ENCODE data around the gene EPO.
"Not testable (repeated sequence)": the region's sequence is repeated elsewhere in the genome, so short reads cannot be mapped to it uniquely, and the experiment has no call there.

EPO gene

DNA sequence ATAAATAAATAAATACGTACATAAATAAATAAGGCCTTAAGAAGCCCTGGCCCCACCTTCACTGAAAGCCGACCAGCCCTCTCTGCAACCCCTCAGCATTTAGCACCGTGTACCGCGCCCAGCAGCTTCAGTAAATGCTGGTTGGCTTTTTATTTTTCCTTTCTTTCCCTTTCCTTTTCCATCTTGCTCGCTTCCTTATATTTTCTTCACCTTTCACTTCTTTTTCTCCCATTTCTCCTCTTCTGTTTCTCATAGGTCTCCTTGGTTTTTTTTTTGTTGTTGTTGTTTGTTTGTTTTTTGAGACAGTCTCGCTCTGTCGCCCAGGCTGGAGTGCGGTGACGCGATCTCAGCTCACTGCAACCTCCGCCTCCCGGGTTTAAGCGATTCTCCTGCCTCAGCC lies 24.3 kb downstream of the EPO start:
- DNase-seq = no peak

DNA sequence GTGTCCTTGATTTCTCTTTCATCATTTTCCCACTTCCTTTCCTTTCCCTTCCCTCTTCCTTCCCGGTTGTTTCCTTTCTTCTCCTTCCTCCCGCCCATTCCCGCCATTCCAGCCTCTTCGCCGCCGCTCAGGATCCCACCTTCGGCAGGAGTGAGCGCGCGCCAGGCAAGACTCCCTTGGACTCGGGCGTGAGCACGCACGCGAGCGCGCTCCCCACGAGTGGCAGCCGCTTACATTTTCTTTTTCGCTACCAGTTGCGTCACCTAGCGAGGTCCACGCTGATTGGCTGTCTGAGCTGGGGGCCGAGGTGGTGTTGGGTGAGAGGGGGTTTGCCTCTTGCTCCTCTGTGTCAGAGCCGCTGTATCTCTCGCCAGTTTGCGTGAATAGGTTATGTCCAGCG lies 24.9 kb downstream of the EPO start:
- DNase-seq = peak; percentile 81

DNA sequence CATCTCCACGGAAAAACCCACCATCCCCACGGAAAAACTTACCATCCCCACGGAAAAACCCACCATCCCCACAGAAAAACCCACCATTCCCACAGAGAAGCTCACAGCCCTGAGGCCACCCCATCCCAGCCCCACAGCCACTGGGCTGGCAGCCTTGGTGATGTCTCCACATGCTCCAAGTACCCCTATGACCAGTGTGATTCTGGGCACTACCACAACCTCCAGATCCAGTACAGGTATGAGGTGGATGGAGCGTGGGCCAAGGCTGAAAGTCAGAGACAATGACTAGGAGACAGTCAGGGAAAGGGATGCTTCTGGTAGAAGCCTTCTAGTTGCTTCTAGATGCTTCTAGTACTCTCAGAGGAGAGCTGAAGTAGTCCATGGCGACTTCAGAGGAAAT lies 32.7 kb downstream of the EPO start:
- DNase-seq = no peak

DNA sequence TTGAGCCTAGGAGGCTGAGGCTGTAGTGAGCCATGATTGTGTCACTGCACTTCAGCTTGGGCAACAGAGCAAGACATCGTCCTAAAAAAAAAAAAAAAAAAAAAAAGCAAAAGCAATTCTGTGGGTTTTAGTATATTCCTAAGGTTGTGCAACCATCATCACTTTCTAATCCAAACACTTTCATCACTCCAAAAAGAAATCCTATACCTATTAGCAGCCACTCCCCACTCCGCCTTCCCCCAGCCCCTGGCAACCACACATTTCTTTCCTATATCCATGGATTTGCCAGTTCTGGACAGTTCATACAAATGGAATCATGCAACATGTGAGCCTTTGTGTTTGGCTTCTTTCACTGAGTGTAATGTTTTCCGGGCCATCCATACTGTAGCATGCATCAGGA lies 33.5 kb downstream of the EPO start:
- no peak for DNase-seq

DNA sequence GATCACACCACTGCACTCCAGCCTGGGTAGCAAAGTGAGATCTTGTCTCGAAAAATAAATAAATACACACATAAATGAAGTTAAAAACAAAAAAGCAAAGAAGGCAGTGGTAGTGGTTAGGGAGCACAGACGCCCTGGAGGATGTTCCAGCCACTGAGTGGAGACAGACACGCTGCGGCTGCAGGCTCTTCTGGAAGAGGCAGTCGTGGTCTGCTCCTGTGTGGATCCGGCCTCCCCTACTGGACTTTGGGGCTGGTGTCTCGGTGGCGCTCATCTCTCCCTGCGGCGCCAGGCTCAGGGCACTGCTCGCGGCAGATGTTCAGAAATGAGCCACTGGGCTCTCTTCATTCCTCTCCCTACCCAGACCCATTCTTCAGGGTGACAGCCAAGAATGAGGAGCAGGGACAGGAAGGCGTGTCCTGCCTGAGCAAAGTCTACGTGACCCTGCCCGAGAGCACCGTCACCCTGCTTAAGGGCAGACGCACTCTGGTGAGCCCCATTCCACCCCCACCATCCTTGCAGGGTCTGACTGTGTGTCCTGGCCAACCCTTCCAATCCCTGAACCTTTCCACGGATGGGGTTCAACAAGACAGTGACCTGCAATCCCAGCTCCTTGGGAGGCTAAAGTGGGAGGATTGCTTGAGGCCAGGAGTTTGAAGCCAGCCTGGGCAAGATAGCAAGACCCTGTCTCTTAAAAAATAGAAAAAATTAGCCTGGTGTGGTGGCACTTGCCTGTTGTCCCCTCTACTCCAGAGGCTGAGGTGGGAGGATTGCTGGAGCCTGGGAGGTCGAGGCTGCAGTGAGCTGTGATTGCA lies 39.3 kb downstream of the EPO start:
- no peak for DNase-seq

DNA sequence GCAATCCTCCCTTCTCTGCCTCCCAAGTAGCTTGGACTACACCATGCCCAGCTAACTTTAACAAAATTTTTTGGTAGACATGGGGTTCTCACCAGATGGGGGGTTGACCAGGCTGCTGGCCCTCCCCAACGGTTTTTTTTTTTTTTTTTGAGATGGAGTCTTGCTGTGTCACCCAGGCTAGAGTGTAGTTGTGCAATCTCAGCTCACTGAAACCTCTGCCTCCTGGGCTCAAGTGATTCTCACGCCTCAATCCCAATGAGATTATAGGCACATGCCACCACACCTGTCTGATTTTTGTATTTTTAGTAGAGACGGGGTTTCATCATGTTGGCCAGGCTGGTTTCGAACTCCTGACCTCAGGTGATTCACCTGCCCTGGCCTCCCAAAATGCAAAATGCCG lies 42.6 kb downstream of the EPO start:
- not testable (repeated sequence) for DNase-seq

DNA sequence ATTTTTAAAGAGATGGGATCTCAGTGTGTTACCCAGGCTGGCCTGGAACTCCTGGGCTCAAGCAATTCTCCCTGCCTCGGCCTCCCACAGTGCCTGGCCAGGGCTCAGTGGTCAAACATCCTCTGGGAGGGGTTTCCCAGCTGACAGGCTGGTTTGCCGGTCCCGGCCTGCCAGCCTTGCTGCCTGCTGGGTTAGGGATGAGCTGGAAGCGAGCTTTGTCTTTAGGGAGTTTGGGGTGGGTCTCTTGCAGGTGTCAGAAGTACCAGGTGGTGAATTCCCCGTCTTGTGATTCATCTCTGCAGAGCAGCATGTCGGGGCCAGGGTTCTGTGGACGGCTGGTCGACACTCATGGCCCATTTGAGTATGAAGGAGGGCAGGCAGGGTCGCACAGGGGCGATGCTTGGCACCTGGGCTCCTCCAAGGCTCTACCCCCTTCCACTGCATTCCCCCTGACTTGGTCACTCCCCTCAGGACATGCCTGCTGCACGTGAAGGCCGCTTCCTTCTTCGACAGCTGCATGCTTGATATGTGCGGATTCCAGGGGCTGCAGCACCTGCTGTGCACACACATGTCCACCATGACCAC lies 43.4 kb downstream of the EPO start:
- no peak for DNase-seq

DNA sequence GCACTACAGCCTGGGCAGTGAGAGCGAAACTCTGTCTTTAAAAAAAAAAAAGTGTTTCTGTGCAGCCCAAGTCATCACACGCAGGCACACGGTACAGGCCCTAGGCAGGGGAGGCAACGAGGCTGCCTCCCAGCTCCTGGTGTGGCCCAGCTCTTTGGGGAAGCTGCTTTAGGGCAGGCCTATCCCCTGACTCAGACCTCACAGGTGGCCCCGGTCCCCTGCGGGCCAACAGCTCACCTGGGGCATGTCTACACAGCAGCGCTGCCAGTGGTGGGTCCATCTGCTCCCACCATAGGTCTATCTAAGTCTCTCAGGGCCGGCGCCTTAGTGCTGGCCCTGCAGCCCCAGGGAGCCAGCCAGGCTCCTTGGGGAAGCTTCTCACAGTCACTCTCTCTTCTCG lies 44.6 kb downstream of the EPO start:
- no peak for DNase-seq

DNA sequence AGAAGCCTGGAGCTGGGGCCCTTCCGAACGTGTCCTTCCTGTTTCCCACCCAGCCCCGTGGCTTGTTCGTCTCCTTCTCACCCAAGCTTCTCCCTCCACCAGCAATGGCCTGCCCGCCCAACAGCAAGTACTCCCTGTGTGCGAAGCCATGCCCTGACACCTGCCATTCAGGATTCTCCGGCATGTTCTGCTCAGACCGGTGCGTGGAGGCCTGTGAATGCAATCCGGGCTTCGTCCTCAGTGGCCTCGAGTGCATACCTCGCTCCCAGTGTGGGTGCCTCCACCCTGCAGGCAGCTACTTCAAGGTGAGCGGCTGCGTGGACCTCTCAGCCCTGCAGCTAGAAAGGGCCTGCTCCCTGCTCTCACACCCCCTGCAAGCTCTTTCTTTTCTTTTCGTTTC lies 45.0 kb downstream of the EPO start:
- no peak for DNase-seq

DNA sequence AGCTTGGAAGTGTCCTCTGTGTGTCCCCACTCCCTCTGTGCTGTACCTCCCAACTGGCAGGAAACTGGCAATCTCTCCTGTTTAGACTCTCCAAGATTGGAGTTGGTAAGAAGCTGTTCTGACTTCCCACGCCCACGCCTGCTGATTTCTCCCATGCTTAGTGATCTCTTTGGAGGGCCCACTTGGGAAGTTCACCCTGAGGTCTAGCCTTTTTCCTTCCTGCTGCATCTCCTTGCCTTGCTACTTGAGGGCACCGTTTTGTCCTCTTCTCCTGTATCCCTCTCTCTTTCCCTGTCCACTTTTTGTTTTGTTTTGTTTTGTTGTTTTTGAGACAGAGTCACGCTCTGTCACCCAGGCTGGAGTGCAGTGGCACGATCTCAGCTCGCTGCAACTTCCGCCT lies 48.5 kb downstream of the EPO start:
- DNase-seq = no peak

All from right hindlimb (tissue), 1 donor.